NCI-H524 treated with DMSO at 0.1 percent for 48 hours (cell line): ENCODE results near the gene MAPK4.
A peak's percentile ranks its signal among the peaks of the same experiment; 100 is the strongest.

Experiments
- DNase-seq: peaks from one replicate; lab custom pipeline; 2025; lab: John Stamatoyannopoulos, UW

MAPK4 gene

DNA sequence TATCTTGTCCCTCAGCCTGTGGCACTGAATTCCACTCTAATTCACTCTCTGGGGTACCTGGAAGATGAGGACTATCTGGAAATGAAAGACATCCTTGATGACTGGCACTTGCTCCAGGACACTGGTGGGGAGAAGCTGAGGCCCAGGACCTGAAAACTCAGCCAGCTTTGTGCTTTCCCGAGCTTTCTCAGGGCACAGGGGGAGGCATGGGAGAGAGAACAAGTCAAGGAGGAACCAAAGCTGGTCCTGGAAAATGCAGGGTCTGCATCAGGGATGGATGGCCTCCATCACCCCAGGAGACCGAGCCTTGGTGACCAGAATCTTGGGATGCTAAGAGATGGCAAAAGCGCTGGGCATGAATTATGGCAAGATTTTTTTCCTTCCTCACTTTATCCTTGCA is 65.1 kb downstream of the MAPK4 start:
- DNase-seq: no peak

DNA sequence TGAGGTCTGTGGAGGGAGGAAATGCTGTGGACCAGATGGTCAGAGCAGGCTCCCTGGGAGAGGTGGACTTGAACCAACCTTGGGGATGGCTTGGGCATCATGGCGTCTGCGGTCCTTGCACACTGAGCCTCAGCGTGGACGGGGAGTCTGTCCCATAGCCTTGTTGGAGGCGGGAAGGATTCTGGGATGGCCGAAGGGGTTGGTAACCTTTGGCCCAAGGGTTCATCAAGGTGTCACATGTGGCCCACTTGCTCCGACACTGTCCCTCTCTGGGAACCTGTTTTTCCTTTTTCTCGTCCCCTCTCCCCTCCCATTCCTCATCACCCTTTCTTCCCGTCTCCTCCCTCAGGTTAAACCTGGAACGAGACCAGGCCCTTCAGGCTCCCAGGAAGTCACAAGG is 66.4 kb downstream of the MAPK4 start:
- no peak for DNase-seq

DNA sequence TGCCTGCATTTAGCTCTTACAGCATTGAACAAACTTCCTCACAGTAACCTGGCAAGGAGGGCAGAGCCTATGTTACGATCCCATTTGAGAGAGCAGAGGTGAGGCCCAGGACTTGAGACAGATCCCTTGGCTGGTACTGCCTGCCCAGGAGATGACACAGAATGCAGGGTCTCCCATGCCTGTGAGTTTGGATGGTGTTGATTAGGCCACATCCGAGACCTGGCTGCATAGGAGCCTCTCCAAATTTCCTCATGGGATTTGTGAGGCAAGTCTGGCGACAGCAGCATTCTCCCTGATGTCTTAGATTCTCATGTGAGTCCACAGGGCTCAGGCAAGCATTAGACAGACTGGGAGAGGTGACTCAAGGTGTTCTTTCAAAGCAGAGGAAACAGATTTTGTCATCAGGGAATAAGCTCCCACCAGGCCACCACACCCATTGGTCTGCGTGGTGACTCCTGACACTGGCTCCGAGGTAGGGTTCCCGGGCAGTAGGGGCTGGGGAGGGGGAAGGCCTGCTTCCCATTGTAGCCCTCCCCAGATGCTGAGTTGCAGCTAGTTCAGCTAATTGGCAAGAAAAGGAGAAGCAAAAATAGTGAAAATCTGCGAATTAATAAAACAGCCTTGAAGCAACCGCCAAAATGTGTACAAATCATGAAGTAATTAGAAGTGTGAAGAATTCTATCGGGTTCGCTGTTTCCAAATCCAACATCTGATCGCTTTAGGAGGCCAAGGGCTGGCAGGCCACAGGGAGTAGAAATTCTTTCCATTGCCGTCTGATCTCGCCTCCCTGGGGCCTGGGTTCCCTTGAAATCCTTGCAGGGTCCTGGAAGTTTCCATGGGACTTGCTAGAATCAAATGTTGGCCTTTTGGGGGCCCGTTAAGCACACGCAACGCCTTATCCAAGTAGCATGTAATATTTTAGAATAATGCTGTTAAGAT is 68.0 kb downstream of the MAPK4 start:
- no peak for DNase-seq

DNA sequence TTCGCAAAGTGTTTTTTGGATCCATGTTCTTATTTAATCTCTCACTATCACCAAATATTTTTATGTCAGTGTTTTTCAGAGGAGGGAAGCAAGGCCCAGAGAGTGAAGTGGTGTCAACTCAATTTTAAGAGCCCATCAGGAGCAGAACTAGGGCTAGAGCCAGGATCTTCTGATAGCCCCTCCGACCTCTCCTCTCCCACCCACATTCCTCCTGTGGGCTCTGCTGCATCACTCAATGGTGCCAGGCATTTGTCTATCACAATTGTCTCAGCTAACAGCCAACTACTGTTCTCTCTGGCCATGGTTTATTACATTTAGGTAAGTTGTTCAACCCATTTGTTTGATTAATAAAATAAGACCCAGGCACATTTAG is 68.6 kb downstream of the MAPK4 start:
- no peak for DNase-seq

DNA sequence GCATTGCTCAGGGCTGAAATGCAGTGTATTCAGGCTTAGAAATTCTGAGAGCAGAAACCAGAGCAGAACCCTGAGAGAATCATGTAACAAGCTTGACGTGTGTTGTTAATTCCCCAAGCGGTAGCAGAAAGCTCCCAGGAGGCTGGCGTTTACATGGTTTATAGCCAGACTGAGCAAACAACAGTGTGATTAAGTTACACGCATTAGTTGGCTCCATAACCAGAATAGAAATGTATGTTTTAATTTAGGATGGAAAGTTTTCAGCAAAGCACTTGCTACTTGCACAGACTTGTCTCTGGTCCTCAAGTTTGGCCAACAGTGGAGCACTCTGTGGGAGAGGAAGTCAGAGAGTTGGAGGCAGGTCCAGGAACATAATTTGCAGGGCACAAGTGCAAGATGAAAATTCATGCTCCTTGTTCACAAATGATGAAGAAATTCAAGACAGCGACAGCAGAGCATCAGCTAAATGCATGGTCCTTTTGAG is 69.3 kb downstream of the MAPK4 start:
- DNase-seq: no peak

DNA sequence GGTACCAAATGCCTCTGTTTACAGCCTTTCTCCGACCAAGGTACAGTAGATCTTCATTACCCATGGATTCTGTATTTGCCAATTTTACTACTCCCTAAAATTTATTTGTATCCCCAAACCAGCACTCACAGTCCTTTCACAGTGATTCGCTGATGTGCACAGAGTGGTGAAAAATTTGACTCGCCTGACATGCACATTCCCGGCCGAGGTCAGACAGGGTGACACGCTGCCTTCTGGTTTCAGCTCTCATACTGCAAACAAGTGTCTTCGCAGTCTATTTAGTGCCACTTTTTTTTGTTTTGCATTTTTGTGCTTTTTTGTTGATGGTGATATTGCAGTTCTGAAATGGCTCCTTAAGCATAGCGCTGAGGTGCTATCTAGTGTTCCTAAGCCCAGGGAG is 71.0 kb downstream of the MAPK4 start:
- DNase-seq: no peak

DNA sequence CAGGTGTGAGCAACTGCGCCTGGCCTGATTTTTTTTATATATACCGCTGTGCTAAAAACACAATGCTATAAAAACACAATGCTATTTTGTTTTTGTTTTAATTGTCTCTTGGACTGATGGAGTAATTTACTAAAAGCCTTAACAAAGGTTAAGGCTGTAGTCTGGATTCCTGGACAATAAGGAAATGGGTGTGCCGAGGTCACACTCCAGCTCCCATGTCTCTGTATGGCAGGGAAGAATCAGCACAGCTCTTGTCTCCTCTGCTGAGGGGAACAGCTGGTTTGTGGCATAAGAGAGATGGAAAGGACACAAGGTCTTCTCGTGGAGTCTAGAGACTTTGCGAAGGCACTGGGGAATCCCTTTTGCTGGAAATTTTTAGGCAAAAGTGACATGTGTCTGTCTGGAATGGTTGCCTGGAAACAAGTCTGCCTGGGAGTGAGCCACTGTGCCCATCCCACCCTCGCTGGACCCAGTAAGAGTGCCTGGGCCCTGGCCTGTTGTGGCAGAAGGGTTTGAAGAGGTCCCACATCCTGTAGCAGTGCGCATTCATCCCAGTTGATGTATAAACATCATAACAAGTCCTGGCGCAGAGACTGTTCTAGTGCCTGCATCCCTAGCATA is 73.1 kb downstream of the MAPK4 start:
- no peak for DNase-seq

DNA sequence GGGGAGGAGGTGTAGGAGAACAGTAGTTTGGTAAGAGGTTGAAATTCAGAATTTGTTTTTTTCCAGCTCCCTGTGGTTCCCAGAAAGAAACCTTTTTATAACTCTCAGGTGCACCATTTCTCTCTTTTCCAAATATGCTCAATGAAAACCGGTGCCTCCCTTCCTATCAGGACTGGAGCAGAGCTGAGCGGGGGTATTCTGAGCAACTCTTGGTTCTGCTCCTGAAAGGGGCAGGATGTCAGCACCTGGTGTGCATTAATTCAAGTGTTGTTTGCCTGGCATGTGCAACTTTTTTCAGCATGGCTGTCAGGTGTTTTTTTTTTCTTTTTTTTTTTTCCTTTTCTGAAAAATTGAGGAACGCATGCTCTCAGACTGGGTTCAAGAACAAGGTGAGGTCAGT is 74.1 kb downstream of the MAPK4 start:
- DNase-seq: no peak

DNA sequence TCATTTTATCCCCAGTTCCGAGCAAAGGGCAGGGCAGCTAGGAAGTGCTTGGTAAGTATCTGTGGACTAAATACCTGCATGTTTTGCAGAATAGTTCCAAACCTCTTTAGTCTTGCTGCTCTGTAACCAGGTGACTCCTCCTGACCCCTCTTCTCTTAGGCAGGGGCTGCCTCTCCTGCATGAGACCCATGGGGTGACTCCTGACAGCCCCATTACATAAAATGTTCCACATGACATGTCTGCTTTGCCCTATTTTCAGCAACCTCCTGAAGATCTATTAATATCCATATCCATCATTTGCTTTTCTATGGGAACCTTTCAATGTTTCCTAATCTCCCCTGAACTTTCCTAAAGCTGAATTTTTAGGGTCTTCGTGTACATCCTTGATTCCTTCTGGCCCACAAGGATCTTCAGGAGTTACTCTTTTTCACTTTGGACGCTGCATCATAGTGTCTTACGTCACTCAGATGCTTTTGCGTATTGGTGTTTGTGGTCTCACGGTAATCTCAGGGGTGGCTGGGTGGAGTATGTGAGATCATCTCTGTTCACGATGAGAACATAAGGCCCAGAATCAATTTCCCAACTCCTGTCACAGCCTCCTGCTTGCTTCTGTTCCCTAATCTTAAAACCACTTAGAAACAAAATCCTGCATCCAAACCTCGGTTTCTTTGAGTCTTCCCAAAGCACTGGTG is 76.6 kb downstream of the MAPK4 start:
- no peak for DNase-seq

DNA sequence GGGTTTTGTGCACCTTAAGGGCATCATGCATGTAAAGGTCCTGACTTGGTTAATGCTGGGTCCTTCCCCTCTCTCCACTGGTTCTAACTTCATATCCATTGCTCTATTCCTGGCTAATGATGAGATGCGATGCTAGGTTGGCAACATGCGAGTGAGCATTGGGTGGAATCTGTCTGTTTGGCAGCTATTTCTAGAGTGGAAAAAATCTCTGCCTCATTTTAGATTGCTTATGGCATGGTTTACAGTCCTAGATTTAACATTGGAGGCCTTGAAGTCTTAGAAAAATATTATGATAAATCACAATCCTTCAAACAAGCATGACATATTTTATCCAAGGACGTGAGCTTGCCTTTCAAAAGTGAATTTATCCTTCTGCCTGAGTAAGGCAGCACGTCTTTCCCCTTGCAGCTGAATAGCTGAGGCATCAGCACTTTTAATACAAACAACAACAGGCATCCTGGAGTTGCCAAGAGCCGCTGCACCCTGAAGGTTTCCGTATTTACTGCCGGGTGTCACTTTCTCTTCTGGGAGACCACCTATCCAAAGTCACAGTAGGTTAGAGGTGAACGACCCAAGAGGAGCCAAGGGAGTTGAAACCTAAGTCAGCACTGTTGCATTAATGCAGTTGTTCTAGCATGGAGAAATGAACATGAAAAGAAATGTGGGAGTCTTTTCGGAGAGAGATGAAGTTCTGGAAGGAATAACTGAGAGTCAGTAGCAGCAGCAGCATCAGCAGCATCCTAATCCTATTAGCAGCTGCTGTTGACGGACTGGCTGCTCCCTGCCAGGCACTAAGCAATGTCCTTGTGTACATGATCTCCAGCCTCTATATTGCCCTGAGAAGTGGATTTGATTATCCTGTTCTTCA is 78.4 kb downstream of the MAPK4 start:
- DNase-seq: peak; percentile 67

DNA sequence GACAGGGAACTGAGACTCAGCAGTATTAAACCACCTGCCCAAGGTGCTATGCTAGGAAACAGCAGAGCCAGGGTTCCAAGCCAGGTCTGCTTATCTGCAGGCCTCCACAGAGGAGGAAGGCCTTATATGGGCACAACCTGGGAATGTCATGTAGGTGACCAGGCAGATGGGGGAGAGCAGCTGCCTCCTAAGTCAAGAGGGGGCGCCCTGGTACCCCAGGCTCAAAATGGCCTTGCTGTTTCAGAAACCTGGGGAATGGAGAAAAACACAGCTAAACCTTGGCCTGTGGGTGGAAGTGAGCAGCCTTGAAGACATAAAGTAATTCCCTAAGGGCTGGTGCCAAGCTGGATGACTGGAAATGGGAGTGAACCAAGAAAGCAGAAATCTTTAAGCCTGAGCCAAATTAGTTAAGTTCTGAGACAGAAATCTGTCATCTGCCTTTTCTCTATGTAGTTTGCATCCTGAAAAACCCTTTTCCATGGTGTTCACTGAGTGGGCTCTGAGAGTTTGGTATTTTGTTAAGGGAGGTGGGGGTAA is 79.1 kb downstream of the MAPK4 start:
- peak; percentile 62 for DNase-seq

DNA sequence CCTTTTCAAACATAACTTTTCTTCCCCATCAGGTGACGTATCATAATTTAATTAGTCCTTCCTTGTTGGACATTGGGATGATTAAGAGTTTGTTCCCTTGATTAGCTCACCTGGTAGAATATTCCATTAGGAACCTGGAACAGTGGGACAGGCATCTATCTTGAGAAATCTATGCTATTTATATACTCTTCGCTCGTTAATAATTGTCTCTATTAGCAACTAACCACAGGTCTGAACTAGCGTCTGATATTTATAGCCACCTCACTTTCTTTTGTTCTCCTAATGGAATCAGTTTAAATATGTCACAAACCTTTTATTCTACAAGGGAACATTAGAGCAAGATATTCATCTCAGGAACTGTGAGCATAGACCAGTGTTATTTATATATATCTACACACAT is 79.8 kb downstream of the MAPK4 start:
- DNase-seq: no peak

DNA sequence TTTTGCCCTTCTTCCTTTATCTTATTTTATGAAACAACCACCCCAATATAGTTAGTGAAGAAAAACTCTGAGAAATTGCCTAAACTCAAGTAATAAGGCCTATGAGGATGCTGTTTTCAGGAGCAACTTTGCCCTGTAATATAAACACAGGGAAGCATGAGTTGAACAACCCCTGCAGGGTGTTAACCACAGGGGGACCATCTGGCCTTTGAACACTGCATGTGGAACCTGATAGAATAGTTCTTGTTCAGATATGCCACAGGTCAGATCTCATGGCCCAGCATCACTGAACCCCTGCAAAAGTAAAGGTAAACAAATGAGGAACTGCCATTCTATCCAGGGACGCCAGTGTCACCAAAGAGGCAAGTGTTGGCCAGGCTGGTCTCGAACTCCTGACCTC is 82.6 kb downstream of the MAPK4 start:
- no peak for DNase-seq

DNA sequence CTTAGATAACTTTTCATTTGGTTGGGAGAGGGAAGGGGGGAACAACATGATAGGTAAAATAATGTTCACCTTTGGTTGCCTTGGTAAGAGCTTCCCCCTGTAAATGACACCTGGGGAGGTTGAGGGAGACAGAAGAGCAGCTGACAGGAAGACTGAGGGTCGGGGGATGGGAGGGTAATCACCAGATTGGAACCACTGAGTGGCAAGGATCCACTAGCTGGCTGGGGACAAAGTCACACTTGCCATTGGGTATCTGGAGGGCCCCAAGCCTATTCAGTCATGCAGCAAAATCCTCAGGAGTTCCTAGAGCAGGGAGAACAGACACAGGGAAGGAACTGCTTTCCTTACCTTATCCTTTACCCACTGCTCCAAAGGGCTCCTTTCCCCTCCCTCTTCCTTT is 84.3 kb downstream of the MAPK4 start:
- DNase-seq: no peak

DNA sequence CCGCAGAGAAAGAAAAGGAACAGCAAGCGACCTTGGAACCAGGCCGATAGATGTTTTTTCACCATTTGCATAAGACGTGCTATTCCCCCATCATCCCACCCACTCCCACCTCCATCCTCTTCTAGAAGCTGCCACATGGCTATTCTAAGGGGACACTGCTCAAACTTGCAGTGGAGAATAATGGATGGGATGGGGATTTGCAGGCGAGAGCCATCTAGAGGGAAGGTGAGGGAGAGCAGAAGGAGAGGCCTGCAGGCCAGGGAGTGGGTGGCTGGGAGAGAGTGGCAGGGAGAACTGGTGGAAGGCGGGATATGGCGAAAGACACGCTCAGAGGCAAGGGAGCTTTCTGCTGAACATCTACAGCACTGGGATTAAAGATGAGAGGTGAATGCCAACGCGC is 84.9 kb downstream of the MAPK4 start:
- DNase-seq: no peak

DNA sequence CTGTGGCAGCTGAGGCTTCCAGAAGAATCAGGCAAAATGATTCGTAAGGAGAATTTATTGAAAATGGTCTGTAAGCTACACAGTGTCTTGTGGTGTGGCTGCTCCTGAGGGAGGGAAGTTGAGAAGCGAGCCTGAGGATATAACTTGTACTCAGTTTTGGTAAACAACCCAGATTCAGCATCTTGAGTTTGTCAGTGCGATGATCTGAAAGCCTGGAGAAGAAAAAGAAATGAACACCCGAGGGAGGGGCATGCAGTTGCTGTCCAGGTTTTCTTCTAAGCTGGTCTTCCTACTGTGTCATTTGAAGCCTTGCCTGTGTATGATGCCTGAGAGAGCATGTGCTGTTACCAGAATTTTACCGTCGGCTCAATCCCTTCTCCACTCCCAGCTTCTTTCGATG is 87.3 kb downstream of the MAPK4 start:
- DNase-seq: no peak

DNA sequence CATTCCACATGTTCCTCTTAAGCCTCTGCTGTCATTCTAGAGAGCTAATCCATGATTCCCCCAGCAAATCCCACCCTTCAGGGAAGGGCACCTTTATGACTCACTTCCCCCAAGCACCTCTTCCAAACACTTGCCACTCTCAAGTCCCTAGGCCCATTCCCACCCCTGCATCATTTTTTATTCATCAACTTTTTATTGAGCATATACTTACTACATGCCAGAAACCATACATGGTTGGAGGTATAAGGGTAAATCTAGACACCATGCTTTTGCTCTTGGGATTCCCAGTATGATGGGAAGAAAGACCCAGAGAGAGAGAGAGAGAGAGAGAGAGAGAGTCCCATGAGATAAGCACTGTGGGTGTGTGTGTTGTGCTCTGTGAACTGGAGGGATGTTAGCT is 87.9 kb downstream of the MAPK4 start:
- DNase-seq: no peak

DNA sequence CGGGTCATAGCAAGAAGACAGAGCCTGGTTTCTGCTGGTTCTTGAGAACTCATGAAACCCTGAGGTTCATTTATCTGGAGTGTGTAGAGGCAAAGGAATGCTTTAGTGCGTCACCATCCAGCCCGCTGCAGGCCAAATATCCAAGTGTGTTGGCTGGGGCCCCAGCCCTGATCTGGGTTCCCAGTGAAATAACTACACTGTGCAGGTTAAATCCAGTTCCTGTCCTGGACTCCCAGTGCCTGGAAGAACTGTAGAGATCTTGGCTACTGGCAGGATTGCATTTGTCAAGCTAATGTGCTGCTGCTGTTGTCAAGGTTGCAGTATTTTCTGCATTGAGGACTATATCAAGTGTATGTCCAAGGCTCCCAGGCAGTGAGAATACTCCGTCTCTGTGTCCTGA is 89.9 kb downstream of the MAPK4 start:
- no peak for DNase-seq

DNA sequence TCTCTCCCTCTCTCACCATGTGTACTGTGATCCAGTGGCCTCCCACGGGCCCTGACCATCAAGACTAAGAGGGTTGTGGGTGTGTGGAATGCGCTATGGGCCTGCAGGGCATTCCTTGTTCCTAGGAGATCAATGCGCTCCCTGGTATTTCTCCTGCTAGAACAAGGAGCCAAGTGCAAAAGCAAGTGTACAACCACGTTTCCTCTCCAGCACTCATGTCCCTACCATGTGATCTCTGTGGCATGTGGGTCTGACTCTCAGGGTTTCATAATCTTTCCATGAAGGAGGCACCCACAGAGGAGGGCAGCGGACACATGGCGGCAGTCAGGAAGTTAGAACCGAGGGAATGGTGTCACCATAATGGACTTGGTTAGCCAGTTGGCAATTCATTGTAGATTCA is 91.4 kb downstream of the MAPK4 start:
- DNase-seq: no peak

DNA sequence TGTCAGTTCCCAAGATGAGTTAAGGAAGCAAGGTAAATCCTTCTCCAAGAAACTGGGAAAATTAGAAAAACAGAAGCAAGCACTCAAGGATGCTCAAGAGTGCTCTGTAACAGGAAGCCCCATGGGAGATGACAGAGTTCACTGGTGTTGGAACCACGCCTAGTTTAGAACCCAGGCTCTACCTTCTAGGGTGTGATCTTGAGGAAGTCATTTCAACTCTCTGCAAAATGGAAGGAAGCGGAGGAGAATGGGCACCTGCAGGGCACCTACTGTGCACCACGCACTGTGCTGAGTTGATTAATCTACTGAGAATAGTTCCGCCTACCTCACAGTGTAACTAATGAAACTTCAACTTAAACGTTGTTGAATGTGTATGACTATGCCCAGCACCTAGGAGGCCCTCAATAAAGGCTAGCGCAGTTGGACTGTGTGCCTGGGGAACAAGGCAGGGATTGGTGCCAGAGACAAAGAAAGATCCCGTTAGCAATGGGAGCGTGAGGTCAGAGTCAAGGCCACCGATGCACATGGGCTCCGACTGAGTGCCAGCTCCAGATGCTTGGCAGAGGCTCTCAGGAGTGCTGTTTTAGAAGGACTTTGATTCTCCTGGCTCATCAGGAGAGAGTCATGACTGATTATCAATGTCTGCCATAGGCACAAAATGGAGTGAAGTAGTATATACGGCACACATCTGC is 93.7 kb downstream of the MAPK4 start:
- DNase-seq: no peak

DNA sequence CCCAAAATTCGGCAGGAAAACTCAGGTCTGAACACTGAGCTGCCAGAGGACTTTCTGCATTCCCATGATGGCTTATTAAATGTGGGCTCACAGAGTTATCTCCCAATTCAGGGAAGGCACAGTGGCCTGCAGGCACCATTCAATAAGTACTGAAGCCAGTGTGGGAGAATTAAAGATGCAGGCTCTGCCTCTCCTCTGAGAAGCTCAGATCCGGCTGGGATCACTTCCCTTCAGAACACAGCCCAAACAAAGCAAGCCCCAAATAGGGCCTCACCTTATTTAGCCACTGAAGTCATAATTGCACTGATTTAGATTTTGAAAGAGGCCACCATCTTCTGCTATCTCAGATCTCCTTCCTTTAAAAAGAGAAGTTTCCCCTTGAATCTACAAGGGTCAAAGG is 94.3 kb downstream of the MAPK4 start:
- no peak for DNase-seq
